Adrenal gland (tissue), 5 donors: ENCODE data around the gene NBPF9.
"Not testable (repeated sequence)": the region's sequence is repeated elsewhere in the genome, so short reads cannot be mapped to it uniquely, and the experiment has no call there.

Experiments
- POLR2A ChIP-seq, 2 donors: fragments of 450-650 bp; IDR thresholded peaks; one replicate each; pipeline ENCODE4 v1.6.1; 2017; ENCODE audit warnings: antibody characterized with exemption in 2 of 2, mild to moderate bottlenecking in 2 of 2, moderate library complexity in 1 of 2
- TF ChIP-seq, protein P1 (sequence below), 6 experiments: fragments of 450-650 bp in 4 of 6; fragments of 200-600 bp in 2 of 6; sonication (generic) in 1 of 6; IDR thresholded peaks; 1 replicate in 5 of 6; 2 replicates in 1 of 6; pipeline versions ENCODE4 v1.5.1 to v1.8.0; 2016 to 2021; ENCODE audit warnings: antibody characterized with exemption in 6 of 6, mild to moderate bottlenecking in 2 of 6, moderate library complexity in 1 of 6
- donor health status: DM: no; HTN: no; CAD: no.

DNA sequence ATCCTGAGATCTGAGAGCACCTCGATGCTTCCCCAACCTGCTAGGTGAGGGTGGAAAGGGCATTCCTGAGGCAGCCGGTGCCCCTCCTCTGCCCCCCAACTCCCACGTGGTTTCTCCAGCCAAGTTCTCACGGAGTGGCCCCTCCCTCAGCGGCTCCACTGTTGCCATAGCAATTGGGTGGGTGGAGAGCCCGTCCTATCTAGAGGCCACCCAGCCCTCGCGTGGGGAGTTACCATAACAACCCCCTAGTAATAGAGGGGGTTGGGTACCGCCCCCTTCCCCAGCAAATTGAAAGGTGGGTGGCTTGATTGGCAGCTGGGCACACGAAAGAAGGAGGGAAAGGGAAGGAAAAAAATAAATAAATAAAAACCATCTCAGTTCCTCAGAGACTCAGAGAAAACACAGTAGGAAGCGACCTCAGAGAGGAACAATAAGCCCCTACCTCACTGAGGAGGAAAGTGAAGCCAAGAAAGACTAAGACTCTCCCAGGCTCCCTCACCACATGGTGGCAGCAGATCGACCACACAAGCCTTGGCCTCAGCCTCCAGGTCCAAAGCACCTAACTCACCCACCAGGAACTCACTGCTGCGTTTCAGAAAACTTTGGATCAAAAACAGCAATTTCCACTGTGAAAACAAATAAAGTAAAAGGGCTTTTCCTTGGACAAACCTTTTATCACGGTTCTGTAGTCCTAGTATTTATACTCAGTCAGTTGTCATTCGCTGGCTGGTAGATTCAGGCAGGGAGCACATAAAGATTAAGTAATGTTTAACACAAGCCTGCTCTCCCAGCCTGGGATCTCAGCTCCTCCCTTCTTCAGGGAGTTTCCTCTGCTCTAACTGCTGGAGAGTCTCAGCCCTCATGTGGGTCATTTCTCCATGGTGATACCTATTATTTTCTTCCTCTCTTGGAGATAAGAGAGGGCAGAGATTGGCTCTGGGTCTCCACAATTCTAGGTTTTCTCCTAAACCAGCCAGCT is 20.9 kb upstream of the NBPF9 start:
- TF ChIP-seq, protein P1, sequence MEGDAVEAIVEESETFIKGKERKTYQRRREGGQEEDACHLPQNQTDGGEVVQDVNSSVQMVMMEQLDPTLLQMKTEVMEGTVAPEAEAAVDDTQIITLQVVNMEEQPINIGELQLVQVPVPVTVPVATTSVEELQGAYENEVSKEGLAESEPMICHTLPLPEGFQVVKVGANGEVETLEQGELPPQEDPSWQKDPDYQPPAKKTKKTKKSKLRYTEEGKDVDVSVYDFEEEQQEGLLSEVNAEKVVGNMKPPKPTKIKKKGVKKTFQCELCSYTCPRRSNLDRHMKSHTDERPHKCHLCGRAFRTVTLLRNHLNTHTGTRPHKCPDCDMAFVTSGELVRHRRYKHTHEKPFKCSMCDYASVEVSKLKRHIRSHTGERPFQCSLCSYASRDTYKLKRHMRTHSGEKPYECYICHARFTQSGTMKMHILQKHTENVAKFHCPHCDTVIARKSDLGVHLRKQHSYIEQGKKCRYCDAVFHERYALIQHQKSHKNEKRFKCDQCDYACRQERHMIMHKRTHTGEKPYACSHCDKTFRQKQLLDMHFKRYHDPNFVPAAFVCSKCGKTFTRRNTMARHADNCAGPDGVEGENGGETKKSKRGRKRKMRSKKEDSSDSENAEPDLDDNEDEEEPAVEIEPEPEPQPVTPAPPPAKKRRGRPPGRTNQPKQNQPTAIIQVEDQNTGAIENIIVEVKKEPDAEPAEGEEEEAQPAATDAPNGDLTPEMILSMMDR (IDR thresholded peaks at IDR 0.05), result peak in 1 of 6 experiments; percentile 7
- TF ChIP-seq POLR2A (IDR thresholded peaks at IDR 0.05), result not testable (repeated sequence)
